T-helper 9 cell (primary cell): ENCODE results near the gene KLK4.
"Not testable (repeated sequence)": the region's sequence is repeated elsewhere in the genome, so short reads cannot be mapped to it uniquely, and the experiment has no call there.

Experiments
- DNase-seq: peaks from one replicate; pipeline ENCODE4 v3.0.0-alpha.2; 2020

KLK4 gene

GRCh38 chr19:50912727-50913716 lies 1.8 kb upstream of the KLK4 start:
- DNase-seq = no peak

DNA sequence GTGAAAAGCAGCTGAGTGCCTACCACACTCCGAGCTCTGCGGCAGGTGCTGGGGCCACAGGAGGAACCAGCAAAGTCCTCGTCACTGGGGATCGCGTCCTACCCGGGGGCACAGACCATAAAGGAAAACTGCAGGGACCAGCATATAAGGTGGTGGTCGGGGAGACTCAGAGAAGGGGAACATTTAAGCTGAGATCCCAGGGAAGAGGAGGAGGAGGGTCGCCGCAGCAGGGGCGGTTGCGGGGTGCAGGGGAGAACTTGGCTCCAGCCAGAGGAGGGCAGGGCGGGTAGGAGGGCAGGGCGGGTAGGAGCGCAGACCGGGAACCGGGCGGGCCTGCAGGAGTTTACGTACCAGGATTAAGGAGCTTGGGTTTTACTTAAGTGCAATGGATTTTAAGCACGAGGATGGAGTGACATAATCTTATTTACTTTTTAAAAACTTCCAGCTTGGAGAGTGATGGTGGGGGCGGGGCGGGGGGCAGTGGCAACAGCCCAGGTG lies 956 bp upstream of the KLK4 start:
- no peak for DNase-seq

- no peak for DNase-seq
These were observed 473 bp downstream of the KLK4 start for GRCh38 chr19:50910722-50911121.

DNA sequence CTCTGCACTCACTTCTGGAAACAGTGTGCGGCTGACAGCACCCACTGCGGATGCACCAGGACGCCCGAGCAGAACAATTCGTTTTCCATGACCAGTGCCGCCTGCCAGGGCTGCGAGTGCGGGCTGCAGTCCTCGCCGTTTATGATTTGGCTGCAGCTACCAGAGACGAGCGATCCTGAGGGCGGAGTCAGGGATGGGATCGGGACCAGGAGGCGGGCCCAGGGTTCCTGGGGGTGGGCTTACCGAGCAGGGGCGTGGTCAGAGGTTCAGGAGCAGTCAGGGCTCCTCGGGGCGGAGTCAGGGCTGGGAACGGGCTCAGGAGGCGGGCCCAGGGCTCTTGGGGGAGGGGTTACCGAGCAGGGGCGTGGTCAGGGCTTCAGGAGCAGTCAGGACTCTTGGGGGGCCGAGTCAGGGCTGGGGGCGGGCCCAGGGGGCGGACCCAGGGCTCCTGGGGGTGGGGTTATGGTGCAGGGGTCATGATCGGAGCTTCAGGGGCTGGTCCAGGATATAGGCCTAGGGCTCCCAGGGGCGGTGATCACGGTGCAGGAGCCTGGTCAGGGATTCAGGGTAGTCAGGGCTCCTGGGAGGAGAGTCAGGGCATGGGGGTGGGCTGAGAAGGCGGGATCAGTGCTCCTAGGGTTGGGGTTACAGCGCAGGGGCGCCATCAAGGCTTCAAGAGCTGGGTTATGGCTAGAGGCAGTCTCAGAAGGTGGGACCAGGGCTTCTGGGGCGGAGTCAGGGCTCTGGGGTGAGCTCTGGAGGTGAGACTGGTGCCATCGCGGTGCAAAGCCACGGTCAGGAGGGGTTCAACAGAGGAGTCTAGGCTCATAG lies 1.7 kb downstream of the KLK4 start:
- no peak for DNase-seq

DNA sequence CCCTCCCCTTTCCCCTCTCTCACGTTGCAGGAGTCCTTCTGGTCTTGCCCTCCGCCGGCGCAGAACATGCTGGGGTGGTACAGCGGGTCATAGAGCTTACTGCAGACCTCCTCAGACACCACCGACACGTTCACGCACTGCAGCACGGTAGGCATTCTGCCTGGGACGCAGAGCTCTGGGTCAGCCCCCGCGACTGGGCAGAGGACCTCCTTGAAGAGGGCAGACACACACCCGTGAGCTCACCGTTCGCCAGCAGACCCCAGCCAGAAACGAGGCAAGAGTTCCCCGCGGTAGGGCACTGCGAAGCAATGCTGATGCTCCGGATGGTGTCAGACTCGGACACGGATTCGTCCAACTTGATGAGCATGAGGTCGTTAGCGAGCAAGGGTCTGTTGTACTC lies 2.9 kb downstream of the KLK4 start:
- DNase-seq = no peak

- DNase-seq = peak; percentile 16
These were observed 5.0 kb downstream of the KLK4 start for GRCh38 chr19:50906217-50906616.

DNA sequence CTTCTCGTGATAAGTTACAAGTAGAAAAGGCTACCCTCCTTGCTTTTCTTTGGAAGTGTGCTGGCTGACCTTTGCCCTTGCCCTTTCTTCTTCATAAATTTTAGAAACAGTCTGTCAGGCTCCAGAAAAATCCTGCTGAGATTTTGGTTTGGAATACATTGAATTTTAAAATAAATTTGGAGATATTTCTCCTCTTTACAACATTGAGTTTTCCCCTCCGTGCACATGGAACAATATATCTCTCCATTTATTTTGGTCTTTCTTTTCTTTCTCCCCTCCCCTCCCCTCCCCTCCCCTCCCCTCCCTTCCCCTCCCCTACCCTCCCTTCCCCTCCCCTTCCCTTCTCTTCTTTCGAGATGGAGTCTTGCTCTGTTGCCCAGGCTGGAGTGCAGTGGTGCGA lies 8.6 kb downstream of the KLK4 start:
- no peak for DNase-seq

DNA sequence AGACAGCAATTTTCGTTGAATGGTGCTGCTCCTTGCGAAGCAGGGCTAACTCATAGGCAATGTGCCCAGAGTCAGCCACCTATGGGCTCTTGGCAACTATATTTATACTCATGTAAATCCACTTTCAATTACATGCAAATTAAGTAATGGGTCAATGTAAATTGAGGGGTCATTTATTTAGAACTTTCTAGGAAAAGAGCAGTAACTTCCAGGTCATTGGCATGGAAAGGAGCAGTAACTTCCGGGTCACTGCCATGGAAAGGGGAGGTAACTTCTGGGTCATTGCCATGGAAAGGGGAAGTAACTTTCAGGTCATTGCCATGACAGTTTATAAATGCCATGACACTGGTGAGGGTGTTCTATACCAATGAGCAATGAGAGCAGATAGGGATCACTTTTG lies 11.6 kb downstream of the KLK4 start:
- DNase-seq = no peak

- no peak for DNase-seq
These were observed 13.2 kb downstream of the KLK4 start for GRCh38 chr19:50898018-50898417.

DNA sequence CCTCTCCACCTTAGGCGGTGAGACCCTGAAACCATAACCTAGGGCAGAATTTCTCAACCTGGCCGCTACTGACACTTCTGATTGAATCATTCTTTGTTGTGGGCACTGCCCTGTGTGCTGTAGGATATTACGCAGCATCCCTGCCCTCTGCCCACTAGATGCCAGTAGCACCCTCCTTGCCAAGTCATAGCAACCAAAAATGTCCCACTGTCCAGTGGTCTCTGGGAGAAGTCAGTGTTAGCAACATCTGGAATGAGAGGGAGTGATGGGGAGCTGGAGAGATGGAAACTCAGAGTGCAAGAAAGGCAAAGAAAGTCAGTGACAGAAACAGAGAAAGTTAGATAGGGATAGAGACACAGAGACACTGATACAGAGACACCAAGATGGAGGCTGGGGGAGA lies 13.6 kb downstream of the KLK4 start:
- no peak for DNase-seq

GRCh38 chr19:50897191-50897607 lies 14.0 kb downstream of the KLK4 start:
- DNase-seq = no peak

- DNase-seq = no peak
These were observed 14.5 kb downstream of the KLK4 start for GRCh38 chr19:50896591-50897190.

DNA sequence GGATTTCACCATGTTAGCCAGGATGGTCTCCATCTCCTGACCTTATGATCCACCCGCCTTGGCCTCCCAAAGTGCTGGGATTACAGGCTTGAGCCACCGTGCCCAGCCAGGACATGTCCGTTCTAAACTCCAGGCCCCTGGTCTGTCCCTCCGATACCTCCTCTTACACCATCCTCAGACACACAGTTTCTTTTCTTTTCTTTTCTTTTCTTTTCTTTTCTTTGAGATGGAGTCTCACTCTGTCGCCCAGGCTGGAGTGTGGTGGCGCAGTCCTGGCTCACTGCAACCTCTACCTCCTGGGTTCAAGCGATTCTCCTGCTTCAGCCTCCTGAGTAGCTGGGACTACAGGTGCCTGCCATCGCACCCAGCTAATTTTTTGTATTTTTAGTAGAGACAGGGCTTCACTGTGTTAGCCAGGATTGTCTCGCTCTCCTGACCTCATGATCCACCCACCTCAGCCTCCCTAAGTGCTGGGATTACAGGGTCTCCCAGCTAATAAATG lies 15.1 kb downstream of the KLK4 start:
- DNase-seq = not testable (repeated sequence)

DNA sequence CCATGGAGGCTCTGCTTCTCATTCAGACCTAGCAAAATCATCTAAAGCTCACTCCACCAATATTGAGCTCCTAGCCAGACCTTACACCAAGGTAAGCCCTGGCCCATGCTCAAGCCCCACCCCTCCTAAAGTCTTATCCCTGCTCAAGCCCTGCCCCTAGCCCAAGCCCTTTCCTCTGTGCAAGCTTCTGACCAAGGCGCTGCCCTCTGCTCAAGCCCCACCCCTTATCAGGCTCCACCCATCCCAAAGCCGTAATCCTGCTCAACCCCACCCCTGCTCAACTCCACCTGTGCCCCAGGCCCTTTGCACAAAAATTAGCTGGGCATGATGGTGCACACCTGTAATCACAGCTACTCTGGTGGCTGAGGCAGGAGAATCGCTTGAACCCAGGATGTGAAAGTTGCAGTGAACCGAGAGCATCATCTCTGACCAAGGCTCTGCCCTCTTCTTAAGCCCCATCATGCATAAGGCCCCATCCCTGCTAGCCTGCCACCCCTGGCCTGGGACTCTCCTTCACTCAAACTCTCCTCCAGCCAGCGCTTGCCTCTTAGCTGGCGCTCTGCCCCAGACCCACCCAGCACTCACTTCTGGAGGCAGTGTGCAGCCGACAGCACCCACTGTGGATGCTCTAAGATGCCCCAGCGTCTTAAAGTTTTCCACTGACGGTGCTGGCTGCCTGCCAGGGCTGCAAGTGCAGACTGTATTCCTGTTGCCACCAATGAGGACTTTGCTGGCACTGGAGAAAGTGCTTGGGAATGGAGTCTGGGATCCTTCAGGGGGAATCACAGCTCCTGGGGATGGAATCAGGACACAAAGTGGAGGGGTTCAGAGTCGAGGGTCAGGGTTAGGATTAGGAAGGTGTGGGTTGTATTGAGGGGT lies 16.5 kb downstream of the KLK4 start:
- no peak for DNase-seq

DNA sequence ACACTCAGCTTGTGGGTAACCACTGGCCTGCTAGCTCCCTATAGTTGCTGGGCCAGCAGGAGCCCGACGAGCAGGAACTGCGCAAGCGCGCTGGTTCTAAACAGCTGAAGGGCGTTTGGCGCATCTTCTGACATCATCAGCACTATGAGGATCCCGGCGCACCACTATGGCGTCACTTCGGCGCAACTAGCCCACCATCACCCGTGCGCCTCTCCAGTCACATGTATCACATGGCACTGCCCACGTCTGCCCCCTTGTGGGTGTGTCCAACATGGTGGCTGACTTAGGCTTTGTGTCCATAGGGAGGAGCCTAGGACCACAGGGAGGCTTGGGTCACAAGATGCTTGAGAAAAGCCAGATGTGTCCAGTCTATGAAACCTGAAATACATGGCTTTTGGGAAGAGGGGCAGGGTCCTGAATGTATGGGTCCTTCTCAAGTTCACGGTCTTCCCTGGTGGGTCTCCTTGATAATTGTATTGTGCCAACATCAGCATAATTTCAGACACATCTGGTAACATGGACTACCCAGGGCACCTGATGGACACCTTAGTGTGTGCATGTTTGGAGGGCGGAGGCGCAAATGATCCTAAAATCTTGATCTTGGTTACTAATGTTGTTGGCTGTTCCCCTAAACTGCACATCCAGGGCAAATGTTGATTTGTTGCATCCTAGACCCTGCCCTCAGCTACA lies 18.0 kb downstream of the KLK4 start:
- DNase-seq = no peak

GRCh38 chr19:50891253-50891625 lies 20.0 kb downstream of the KLK4 start:
- no peak for DNase-seq

DNA sequence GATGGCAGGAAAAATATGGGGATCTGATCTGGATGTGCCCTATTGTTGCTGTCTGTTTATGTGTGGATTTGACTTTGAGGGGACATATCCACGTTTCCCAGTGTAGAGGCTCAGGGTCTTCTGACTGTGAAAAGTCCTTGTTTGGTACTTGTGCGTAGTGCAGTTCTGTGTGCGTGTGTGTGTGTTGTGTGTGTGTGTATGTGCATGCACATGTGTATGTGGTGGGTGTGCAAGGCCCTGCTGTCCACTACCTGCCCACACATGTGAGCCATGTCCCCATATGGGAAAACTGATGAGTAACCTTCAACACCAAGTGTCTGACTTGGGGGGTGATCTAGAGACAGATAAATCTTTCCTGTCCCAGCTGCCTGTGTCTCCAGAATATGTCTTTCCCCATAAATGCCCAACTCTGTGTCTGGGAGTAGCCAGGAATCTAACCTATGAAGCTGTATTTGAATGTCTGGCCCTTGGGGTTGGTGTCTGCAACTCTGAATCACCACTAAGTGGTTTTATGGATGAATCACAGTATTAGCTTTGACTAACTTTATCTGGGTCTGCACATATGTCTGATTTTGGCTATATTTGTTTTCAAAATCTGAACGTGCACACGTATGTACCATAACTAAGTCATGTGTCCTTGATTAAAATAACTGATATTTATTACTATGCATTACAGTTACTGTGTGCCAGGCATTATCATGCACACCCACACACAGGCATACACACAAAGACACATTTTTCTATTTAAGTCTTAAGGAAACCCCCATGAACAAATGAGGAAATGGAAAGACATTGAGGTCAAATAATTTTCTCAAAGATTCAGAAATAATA lies 20.6 kb downstream of the KLK4 start:
- DNase-seq = no peak

DNA sequence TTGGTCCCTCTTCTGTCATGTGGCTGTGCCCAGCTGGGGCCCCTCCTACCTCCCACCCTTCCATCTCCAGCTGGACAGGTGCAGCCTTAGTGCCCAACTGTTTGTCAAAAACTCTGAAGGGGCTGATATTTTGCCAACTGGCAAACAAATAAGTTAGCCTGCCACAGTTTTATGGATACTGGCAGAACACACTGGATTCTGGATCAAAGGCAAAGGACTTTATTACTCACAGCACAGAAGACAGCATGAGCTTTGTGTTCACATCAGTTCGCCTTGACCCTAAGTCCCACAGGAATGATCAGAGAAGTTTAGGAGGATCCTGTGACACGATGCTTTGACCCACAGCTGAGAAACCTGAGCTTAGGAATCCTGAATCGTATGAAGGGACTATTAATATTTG lies 21.6 kb downstream of the KLK4 start:
- DNase-seq = no peak

DNA sequence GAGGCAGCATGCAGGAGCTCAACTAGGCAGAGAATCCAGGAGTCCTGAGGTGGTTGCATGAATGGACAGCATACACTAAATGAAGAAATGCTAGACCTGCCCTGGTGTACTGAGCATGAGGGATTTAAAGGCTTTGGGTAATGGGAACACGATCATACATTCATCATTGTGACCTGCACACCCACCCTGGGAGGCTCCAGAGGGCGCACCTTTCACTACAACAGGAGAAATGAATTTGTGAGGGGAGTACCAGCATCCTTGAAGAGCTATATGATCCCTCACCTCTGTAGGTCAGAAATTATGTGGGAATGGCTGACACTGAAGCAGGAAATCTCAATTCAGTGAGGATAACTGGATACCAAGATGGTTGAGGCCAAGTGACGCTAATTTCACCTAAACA lies 29.0 kb downstream of the KLK4 start:
- DNase-seq = no peak

GRCh38 chr19:50880241-50880640 lies 31.0 kb downstream of the KLK4 start:
- no peak for DNase-seq
